Left ventricle myocardium inferior (tissue), 1 donor: ENCODE results near the gene SRPK1. TPM values are rescaled to one million over a fixed set of nuclear protein-coding genes. Genes with fewer than 3 reads are reported as not detected.

Source experiments
- DNase-seq: peaks from one replicate; pipeline ENCODE4 v3.0.0-alpha.2; 2020
- H3K27ac ChIP-seq: fragments of 200-600 bp; replicated peaks from 2 replicates; pipeline ENCODE4 v1.8.0; 2021
- H3K27me3 ChIP-seq: fragments of 200-600 bp; 2 replicates; pipeline ENCODE4 v1.8.0; 2021; ENCODE audit warnings: low read depth
- H3K36me3 ChIP-seq: fragments of 200-600 bp; 2 replicates; pipeline ENCODE4 v1.8.0; 2021
- H3K4me1 ChIP-seq: fragments of 200-600 bp; 2 replicates; pipeline ENCODE4 v1.8.0; 2021
- H3K4me3 ChIP-seq: fragments of 200-600 bp; 2 replicates; pipeline ENCODE4 v1.8.0; 2021; ENCODE audit warnings: mild to moderate bottlenecking, moderate library complexity
- H3K9me3 ChIP-seq: fragments of 200-600 bp; replicated peaks from 2 replicates; pipeline ENCODE4 v1.8.0; 2021
- intact Hi-C: fragments of 100-400 bp; cut with micrococcal nuclease; formaldehyde crosslinking; loops from one replicate; pipeline ENCODE4 v1.11.0; 2022
- total RNA-seq: library from RNA; stranded (reverse); fragmentation: NEBNext Ultra II Directional; extraction: Animal tissue kit (Norgen Biotek cat#: 25700); gene quantifications from one replicate; pipeline ENCODE4 v1.2.1, GENCODE V29; 2021
- TF ChIP-seq, protein P1 (sequence below): fragments of 200-600 bp; IDR thresholded peaks from 2 replicates; pipeline ENCODE4 v1.8.0; 2021; ENCODE audit warnings: antibody characterized with exemption, mild to moderate bottlenecking, borderline replicate concordance
- donor health status: DM: no; HTN: yes; CAD: no; lungs with severe emphysema.

The SRPK1 gene
- total RNA-seq, 1 donor from 2014 or later: 18.4 TPM

DNA sequence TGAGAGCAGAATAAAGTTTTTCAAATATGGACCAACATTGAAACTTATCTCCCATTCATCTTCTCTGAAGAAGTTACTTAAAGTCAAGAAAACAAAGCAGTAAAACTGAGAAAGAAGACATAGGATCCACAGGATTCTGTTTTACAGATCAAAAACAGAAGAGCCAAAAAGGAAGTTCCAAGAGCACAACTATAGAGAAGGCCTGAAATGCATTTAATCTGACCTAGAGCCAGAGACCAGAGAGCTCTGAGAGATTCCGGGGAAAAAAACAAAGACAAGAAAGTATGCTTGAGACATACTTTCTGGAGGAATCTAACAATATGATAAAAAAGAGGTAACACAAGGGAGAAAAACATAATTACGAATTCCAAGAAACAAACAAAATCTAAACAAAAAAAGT lies 26.1 kb downstream of the SRPK1 start:
- Histone ChIP-seq H3K4me1 (no peaks in the 10 kb centered on the region), H3K27me3 (no peaks in the 10 kb centered on the region), H3K27ac (no peak overlapping the region), H3K36me3 (no peaks in the 10 kb centered on the region), H3K4me3 (no peak overlapping the region), H3K9me3 (no peaks in the 10 kb centered on the region)
- TF ChIP-seq, protein P1, sequence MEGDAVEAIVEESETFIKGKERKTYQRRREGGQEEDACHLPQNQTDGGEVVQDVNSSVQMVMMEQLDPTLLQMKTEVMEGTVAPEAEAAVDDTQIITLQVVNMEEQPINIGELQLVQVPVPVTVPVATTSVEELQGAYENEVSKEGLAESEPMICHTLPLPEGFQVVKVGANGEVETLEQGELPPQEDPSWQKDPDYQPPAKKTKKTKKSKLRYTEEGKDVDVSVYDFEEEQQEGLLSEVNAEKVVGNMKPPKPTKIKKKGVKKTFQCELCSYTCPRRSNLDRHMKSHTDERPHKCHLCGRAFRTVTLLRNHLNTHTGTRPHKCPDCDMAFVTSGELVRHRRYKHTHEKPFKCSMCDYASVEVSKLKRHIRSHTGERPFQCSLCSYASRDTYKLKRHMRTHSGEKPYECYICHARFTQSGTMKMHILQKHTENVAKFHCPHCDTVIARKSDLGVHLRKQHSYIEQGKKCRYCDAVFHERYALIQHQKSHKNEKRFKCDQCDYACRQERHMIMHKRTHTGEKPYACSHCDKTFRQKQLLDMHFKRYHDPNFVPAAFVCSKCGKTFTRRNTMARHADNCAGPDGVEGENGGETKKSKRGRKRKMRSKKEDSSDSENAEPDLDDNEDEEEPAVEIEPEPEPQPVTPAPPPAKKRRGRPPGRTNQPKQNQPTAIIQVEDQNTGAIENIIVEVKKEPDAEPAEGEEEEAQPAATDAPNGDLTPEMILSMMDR: no peak
- intact Hi-C loops: no loop called here
- no peak for DNase-seq

DNA sequence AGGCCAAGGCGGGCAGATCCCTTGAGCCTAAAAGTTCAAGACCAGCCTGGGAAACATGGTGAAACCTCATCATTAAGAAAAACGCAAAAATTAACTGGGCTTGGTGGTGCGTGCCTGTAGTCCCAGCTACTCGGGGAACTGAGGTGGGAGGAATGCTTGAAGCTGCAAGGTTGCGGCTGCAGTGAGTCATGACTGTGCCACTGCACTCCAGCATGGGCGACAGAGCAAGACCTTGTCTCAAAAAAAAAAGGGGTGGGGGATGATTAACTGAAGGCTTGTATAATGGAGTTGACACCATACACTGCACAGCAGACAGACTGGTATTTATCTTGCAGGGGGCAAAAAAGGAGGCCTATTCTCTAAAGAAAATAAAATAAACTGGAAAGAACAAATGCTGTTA lies 27.7 kb downstream of the SRPK1 start:
- H3K36me3 ChIP-seq: peaks cover 4% of the 10 kb centered on the region
- no peaks in the 10 kb centered on the region for H3K9me3 ChIP-seq
- H3K4me3 ChIP-seq: no peak overlapping the region
- no peaks in the 10 kb centered on the region for H3K27me3 ChIP-seq
- no peaks in the 10 kb centered on the region for H3K4me1 ChIP-seq
- no peak for DNase-seq
- TF ChIP-seq, protein P1: no peak
- intact Hi-C loops: no loop called here
- no peak overlapping the region for H3K27ac ChIP-seq

DNA sequence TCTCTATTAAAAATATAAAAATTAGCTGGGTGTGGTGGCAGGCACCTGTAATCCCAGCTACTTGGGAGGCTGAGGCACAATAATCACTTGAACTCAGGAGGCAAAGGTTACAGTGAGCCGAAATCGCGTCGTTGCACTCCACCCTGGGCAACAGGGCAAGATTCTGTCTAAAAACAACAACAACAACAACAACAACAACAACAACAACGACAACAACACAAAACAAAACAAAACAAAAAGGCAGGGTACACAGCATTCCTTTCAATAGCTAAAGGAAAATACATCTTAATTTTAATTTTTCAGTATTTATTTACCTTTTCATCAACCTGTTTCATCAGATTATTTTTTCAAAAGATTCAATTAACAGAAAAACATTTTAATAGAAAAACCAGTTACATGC lies 28.4 kb downstream of the SRPK1 start:
- Histone ChIP-seq H3K27ac (no peak overlapping the region), H3K4me1 (no peaks in the 10 kb centered on the region), H3K36me3 (peaks cover 12% of the 10 kb centered on the region), H3K9me3 (no peaks in the 10 kb centered on the region), H3K27me3 (no peaks in the 10 kb centered on the region), H3K4me3 (no peak overlapping the region)
- TF ChIP-seq, protein P1: no peak
- intact Hi-C loops: no loop called here
- DNase-seq: no peak

DNA sequence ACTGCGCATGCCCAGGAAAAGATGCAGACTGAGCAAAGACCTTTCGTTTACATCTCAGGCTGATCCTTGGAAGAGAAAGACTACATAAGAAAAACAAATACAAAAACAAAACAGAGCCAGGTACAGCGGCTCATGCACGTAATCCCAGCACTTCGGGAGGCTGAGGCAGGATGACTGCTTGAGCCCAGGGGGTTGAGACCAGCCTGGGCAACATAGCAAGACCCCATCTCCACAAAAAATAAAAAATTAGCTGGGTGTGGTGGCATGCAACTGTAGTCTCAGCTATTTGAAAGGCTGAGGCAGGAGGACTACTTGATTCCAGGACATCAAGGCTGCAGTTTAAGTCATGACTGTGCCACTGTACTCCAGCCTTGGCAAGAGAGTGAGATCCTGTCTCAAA lies 41.7 kb downstream of the SRPK1 start:
- Histone ChIP-seq H3K27me3 (no peaks in the 10 kb centered on the region), H3K4me1 (no peaks in the 10 kb centered on the region), H3K27ac (no peak overlapping the region), H3K36me3 (peaks cover 54% of the 10 kb centered on the region), H3K9me3 (peaks cover 26% of the 10 kb centered on the region), H3K4me3 (no peak overlapping the region)
- TF ChIP-seq, protein P1: no peak
- intact Hi-C loops: no loop called here
- DNase-seq: no peak

DNA sequence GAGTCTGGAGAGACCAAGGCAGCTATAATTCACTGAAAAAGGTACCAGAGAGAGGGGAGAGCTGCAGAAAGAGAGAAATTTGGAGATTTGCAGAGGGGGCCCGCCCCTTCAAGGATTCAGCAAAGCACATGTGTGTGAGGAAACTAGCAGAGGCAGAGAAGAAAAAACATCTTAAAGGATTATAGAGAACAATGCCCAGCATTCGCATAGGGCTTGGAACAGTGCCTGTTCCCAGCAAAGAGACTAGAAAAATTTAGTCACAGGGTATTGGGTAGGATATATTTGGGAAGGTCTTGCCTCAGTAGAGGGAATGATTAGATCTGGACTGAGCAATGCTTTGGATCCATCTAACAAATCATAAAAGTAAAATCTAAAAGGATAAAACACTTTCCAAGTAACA lies 44.0 kb downstream of the SRPK1 start:
- Histone ChIP-seq H3K4me1 (peaks cover under 1% of the 10 kb centered on the region), H3K36me3 (peaks cover 31% of the 10 kb centered on the region), H3K4me3 (no peak overlapping the region), H3K9me3 (peaks cover 19% of the 10 kb centered on the region), H3K27me3 (no peaks in the 10 kb centered on the region), H3K27ac (no peak overlapping the region)
- DNase-seq: no peak
- TF ChIP-seq, protein P1: no peak
- intact Hi-C loops: no loop called here

DNA sequence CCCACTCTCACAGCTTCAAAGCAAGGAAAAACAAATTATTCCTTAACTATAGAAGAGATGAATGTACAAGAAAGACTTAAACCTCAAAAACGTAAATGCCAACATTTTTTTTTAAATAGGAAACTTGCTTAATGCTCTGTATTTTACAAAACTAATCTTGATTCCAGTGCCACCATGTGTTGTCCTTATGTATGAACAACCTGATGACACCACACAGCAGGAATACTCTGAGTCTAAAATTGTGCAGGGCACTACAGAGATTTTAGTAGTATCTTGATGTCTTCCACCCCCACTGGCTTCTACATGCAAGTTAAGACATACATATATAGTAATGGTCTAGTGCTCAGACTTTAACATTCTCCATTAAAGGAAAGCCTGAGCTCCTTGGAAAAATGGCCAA lies 46.2 kb downstream of the SRPK1 start:
- DNase-seq: no peak
- TF ChIP-seq, protein P1: no peak
- H3K27me3 ChIP-seq: no peaks in the 10 kb centered on the region
- H3K36me3 ChIP-seq: peaks cover 21% of the 10 kb centered on the region
- no peaks in the 10 kb centered on the region for H3K9me3 ChIP-seq
- no peak overlapping the region for H3K27ac ChIP-seq
- H3K4me1 ChIP-seq: peaks cover 5% of the 10 kb centered on the region
- no peak overlapping the region for H3K4me3 ChIP-seq
- intact Hi-C loops: no loop called here
